SKM-1 treated with dmso at 0.1 percent for 144 hours (cell line): ENCODE data around the gene MMP24.

Experiments
- DNase-seq: peaks from one replicate; lab custom pipeline; 2025; ENCODE audit not compliant: unreplicated experiment; lab: John Stamatoyannopoulos, UW

Gene MMP24

DNA sequence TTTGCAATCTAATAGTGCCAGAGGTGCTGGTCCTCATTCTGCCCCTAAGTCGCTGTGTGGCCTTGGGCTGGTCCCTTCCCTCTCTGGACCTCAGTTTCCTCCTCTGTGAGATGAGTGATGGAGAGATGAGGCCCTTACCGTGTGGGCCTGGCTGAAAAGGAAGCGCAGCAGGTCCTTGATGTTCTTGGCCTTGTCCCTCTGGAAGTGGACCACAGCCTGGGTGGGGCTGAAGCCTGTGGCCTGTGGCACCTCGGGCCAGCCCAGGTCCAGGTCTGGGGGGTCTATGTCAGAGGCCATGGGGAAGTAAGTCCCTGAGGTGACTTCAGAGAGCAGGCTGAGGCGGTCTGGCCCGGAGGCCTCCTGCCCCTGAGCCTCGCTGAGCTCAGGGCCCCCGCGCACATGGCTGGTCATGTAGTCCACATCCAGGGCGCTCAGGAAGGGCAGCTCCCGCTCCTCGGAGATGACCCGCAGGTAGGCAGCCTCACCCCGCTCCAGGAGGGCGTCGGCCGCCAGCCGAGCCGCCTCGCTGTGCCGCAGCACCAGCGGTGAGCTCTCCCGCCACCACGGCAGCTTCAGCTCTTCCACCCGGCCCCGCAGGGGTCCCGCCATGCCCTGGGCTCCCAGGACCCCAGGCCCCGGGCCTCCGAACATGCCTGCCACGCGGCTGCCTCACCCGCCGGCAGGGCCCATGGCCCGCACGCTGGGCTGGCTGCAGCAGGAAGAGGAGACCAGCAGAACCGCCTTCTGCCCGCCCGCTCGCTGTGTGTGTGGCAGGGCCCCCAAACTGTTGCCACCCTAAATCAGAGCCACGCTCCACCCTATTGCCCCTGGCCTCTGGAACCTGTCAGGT, 65.4 kb downstream of the MMP24 start, which contains the start of gene FAM83C:
Gene FAM83C (minus strand): TSS at position 772 of the 850 bp plus-strand sequence. CDS start 121 bp downstream, at position 651.
- DNase-seq = no peak

DNA sequence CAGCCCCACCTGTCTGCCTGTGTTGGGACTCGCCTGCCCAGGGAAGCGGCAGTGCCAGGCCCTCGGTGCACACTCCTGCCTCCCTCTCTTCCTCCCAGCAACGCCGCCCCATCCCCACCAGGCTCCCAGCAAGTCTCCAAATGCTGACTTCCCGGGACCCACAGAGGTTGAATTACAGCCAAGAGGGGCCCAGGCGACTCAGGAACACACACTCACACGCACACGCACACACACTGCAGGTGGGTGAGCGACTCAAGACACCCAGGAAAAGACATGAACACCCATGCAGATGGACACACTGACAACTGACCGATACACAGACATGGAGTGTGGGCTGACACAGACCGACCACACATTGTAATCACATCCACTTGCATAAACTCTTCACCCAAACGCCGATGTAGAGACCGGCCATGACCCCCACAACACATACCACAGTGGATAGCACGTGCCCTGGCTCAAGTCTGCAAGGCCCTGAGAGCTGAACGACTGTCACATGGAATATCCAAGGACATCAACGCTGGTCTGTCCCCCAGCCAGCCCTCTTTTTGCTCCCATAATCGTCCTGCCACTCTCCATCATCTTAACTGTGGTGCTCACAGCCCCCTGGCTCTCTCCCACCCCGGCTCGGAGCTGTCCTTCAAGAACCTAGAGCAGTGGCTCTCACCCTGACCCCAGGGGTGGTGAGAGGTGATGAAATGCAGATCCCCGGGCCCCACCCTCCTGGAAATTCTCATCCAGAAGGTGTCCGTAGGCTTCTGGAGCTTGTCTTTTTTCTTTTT, 66.2 kb downstream of the MMP24 start:
- DNase-seq = no peak

DNA sequence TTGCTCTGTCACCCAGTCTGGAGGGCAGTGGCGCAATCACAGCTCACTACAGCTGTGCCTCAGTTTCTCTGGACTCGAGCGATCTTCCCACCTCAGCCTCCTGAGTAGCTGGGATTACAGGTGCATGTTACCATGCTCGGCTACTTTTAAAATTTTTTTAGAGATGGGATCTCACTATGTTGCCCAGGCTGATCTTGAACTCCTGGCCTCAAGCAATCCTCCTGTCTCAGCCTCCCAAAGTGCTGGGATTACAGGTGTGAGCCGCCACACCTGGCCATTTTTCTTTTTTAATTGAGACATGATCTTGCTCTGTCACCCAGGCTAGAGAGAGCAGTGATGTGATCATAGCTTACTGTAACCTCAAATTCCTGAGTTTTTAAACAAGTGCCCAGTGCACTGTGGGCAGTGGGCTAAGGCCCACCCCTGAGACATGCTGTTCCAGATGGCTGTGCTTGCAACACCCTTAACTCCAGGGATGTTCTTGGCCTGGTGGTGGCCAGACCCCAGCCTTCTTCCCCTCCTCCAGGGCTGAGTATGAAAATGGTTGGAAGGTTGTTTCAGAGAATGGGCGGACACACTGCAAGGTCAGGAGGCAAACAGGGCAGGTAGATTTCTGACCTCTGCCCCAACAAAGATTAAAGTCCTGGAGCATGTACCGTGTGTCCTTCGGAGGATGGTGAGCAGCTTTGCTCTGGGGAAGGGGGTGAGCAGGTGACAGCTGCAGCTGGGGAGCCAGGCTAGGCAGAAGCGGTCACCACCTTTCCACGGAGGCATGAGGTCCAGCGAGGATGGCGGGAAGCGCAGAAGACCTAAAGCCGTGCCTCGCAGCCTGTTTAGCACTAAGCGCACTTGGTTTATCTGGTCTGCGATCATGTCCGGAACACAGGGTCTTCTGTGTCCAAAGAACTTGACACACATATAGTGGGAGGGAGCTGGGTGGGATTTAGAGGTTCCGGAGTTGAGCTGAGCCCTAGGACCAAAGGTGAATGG, 67.1 kb downstream of the MMP24 start:
- no peak for DNase-seq

DNA sequence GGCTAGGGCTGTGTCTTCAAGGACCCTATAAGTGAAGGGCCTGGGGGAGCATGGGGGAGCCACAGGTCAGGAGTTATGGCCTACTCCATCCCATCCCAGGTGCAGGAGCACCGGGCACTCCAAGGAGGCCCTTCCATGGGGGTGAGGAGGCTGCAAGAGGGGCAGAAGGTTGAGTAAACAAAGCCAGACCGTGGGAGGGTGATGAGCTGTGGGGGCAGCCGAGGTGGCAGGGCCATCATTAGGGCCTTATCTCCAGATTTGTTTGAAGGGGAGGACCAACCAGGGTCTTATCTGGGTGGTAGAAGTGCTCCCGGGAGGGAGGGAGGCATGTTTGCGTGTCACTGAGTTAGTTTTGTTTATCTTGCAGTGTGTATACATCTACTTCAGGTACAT, 67.8 kb downstream of the MMP24 start:
- DNase-seq = no peak

DNA sequence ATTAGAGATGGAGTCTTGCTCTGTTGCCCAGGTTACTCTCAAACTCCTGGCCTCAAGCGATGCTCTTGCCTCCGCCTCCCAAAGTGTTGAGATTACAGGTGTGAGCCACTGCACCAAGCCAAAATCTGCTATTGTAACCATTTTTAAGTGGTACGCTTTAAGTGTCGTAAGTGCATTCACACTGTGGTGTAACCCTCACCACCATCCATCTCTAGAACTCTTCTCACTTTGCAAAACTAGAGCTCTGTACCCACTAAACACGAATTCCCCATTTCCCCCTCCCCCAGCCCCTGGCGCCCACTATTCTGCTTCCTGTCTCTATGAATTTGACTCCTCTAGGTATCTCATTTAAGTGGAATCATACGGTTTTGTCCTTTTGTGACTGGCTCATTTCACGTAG, 68.6 kb downstream of the MMP24 start:
- no peak for DNase-seq

DNA sequence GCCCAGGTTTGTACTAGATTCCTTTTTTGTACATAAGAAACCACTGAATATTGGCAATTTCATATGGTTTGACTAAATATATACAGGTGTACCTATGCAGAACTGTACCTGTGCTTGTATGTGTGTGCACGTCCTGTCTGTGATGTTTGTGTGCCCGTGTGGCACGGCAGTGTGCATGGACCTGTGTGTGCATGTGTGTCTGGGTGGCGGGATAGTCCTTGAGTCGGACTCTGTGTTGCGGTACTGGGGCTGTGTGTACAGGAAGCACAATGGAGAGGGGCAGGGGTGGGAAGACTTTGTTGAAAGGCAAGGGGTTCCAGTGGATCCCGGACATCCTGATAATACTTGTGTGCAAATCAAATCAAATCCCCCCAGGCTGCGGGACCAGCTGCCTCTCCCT, 69.2 kb downstream of the MMP24 start:
- DNase-seq = no peak

DNA sequence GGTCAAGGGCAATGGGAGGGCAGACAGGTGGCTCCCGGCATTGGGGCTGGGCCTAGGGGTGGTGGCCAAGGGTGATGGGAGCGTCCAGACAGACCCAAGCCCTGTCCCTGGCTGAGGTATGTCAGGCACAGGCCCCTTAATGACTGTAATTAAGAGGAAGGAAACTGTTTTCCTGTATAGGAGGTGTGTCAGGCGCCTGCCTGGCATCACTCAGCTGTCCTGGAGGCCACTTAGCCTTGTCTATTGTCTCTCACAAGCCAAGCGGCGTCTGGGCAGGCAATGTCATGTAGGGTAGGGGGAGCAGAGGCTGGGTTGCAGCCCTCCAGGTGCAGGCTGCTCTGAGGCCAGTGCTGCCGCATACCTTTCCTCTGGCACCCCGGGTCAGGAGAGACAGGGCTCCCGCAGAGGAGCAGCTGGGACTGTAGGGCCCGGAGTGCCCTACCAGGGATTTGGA, 69.6 kb downstream of the MMP24 start:
- no peak for DNase-seq

DNA sequence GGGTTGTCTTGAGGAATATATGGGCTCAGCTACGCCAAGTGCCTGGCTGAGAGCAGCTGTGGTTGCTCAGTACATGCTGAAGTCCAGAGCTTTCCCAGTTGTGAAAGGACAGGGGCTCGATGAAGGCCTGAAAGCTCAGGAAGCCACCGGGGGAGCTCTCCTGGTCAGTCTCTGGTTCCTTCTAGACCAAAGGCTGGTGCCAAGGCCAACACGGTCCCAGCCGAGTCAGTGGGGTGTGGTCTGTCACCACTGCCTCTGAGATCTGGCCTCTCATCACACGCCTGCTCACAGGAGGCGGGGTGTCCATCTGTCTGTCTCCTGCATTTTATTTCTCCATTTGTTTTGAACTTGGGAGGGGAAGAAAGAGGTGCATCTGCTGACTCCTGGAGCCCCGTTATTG, 70.7 kb downstream of the MMP24 start:
- DNase-seq = no peak

DNA sequence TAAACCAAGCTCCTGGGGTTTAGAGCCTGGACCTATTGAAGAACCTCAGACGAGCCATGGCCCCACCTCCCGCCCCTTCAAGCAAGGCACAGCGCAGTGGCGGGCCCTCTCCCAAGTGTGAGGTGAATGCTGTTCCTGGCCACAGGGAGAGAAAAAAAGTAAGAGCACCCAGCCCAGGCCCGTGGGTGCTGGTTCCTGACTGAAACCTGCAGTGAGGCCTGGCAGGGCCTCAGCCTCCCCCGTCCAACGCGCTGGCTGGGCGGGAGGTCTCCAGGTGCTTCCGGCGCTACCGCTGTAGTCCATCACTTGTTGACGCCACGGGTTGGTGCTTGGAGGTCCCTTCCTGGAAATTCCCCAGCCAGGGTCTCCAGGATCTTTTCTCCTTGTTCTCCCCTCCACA, 71.2 kb downstream of the MMP24 start:
- DNase-seq = no peak

DNA sequence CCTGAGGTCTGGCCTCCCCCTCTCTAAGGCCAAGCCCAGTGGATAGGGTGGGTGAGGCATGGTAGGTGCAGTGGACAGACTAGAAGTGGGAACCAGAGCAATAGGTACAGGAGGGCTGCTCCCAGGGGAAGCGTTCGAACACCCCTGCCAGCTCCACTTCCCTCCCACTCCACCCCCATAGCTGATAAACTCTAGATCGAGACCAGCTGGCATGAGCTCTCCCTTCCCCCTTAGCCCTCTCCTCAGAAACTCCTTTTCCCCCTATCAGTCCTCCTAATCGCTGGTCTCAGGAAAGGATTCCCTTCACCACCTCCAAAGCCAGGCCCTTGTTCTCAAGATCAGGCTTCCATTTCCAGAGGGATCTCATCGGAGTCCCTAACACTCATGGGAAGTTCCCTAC, 71.8 kb downstream of the MMP24 start:
- DNase-seq = no peak

DNA sequence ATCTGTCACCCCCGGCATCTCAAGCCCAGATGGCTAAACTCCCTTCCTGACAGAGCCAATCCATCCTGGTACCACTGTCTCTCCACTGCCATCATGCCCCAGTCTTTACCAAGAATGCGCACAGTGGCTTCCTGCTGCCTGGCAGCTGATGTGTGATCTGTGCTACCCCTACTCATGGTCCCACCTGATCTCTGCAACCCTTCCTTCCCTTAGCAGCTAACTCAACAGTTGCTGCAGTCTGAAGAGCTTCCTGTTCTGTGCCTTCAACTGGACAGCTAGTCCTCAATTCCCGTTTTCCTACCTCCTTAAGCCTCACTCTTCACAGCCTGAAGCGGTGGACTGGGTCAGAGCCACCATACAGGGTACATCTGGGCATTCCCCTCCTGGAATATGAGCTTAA, 73.3 kb downstream of the MMP24 start:
- DNase-seq = no peak

DNA sequence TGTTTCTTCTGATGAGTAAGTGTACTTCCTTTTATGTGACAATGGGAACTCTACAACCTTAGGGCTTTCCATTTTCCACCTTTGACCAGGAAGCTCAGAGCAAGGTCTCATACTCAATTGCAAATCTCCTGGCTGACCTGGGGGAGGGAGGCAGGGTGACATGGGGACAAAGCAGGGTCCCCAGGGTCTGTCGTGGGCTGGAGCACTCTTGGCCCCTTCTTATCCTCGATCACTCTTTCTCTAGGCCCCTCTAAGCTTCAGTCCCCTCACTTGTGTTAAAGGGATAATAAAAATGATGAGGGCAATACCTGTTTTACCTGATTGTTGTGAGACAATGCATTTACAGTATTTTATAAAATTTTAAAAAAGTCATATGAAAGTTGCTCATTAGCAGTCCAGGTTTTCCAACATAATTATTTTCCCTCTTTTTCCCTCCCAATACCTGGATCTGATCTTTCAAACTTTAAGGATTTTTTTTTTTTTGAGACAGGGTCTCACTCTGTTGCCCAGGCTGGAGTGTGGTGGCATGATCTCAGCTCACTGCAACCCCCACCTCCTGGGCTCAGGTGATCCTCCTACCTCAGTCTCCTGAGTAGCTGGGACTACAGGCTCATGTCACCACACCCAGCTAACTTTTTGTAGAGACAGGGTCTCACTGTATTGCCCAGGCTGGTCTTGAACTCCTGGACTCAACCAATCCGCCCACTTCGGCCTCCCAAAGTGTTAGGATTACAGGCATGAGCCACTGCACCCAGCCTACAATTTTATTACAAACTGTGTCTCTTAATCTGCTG, 74.2 kb downstream of the MMP24 start:
- DNase-seq = no peak

DNA sequence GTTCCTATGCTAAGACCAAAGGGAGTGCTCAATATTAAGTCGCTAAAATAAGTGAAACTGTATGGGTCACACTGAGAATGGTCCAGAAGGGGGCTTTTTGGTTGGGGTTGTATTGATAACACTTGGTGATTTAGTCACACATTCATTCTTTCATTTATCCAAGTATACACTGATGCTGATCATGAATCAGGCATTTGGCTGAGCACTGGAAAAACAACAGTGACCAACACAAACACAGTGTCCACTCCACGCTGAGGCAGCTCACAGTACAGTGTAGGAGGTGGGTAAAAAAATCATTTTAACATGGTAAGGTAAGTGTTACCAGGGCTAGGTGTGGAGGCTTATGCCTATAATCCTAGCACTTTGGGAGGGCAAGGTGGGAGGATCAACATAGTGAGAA, 74.9 kb downstream of the MMP24 start:
- DNase-seq = no peak

DNA sequence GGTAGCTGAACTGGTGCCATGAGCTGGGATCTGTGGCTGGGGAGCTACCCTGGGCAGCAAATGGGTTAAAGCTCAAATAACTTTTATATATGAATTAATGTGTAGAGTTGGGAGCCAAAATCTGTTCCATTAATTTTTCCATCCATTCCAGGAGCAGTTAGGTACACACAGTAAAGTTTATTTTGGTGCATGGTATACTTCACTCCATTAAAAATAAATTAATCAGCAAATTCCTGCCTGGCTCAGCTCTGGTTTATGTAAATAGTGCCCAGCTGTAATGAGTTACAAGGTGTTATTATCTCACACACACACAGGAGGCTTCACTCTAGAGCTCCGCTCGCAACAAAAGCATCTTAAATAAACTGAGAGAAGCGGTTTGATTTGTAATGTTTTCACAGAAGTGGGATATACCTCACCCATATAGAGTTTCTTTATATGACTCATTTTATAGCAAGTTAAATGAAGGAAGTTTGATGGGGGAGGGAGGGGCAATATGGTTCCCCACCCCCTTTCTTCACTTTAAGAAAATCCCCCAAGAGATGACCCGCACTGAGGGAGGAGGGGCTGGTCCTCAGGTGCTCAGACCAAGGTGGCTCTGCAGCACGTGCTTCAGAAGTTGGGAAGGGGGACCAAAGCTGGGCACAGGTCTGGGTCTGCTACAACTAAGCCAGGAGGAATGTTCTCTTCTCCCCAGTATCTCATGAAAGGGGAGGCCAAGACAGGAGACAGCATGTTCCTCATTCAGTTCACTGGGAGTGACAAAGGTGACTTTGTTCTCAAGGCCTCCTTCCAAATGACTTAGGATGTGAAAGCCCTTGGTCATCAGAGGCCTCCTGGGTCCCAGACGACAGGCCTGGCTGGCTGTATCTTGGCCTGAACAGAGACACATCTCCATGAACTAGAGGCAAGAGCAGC, 76.2 kb downstream of the MMP24 start:
- no peak for DNase-seq

DNA sequence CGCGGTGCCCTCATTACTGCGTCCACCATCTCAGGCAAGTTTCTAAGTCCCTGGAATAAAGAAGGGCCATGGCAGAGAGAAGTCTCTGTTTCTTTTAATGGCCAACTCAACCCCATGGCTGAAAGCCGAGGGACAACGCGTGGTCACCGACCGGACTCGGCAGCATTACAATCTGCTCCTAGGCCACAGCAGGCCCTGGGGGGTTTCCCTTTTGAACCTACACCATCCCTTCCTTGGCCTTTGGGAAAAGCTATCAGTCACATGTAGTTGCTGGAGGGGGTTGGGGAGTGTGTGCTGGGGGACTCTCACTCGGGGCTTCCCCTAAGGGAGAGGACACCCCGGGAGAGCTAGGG, 76.9 kb downstream of the MMP24 start:
- no peak for DNase-seq

DNA sequence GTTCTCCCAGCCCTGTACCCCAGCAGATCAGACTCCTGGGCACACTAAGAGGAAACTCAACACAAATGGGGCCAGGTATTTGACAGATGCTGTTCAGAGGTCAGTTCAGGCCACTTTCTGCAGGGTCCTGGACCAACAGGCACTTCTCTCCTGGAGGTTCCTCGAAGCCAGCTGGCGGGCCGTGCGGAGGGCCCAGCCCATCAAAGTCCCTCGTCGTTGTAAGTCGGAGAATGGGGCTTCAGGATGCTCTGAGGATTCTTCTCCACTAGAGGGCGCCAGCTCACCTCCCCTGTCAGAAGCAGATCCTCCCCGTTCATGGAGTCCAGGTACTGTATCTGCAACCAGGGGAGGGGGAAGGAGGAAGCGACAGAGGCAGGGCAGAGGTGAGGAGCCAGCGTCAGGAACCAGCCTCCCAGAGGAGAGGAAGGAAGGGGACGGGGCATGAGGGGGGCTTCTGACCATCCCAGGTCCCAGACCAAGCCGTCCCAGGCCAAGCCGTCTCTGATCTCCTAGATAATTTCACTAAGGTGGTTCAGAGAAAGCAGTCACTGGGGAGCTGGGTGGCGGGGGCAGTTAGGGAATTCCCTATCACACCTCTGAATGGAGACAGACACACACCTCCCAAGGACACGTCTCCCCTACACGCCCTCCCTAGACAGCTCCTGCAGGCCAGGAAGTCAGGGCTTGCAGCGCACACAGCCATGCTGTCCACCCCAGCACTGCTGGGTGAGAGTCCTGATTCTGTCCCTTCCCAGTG, 77.4 kb downstream of the MMP24 start:
- peak; percentile 87 for DNase-seq

DNA sequence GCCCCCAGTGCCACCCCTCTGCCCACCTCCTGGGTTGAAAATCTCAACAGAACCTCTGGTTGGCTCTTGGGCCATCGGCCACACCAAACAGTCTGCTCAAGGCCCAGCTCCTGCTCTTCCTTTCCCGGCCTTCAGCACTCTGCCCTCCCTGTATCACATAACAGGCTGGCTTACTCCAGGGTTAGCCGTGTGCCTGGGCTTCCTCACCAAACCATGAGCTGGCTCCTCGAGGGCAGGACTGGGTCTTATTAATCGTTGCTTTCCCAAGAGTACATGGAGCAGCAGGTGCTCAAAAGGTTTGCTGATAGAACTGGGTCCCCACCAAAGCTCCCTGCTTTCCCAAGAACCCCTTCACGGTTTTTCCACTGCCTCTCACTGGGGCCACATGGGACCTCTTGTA, 78.5 kb downstream of the MMP24 start:
- no peak for DNase-seq
